ENCODE measurements around the gene RAPGEF1.

- TF ChIP-seq, protein P1, sequence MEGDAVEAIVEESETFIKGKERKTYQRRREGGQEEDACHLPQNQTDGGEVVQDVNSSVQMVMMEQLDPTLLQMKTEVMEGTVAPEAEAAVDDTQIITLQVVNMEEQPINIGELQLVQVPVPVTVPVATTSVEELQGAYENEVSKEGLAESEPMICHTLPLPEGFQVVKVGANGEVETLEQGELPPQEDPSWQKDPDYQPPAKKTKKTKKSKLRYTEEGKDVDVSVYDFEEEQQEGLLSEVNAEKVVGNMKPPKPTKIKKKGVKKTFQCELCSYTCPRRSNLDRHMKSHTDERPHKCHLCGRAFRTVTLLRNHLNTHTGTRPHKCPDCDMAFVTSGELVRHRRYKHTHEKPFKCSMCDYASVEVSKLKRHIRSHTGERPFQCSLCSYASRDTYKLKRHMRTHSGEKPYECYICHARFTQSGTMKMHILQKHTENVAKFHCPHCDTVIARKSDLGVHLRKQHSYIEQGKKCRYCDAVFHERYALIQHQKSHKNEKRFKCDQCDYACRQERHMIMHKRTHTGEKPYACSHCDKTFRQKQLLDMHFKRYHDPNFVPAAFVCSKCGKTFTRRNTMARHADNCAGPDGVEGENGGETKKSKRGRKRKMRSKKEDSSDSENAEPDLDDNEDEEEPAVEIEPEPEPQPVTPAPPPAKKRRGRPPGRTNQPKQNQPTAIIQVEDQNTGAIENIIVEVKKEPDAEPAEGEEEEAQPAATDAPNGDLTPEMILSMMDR (IDR thresholded peaks at IDR 0.05; ENCODE audit: low read depth, low read length): no peak
- TF ChIP-seq, protein P2, sequence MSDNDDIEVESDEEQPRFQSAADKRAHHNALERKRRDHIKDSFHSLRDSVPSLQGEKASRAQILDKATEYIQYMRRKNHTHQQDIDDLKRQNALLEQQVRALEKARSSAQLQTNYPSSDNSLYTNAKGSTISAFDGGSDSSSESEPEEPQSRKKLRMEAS (IDR thresholded peaks at IDR 0.05; ENCODE audit: low read depth, low read length): no peak
Measured at GRCh38 chr9:131695366-131695765, 44.5 kb downstream of the RAPGEF1 start.
